RWPE2 (cell line): ENCODE results near the gene CIRBP.

Experiments used
- ATAC-seq: fragments of 200-7000 bp; cut with Tn5 transposase; 3 replicates; pipeline ENCODE4 v1.9.1; 2021; ENCODE audit warnings: low read depth
- DNase-seq: peaks from one replicate; pipeline ENCODE4 v3.0.0-alpha.2; 2020; ENCODE audit warnings: low spot score
- H3K27ac ChIP-seq: fragments of 450-650 bp; 2 replicates; pipeline ENCODE4 v1.5.1; 2017; ENCODE audit warnings: mild to moderate bottlenecking; ENCODE audit not compliant: poor library complexity, severe bottlenecking
- H3K27me3 ChIP-seq: fragments of 250-450 bp; sonication (Bioruptor Pico); 2 replicates; pipeline ENCODE4 v1.5.1; 2021; ENCODE audit warnings: mild to moderate bottlenecking, moderate library complexity; ENCODE audit not compliant: insufficient read depth, poor library complexity, severe bottlenecking
- H3K36me3 ChIP-seq: fragments of 250-450 bp; sonication (Bioruptor Pico); 2 replicates; pipeline ENCODE4 v1.5.1; 2020; ENCODE audit warnings: low read depth, mild to moderate bottlenecking, moderate library complexity
- H3K4me1 ChIP-seq: fragments of 250-450 bp; sonication (Bioruptor Pico); 2 replicates; pipeline ENCODE4 v1.5.1; 2021; ENCODE audit warnings: mild to moderate bottlenecking, moderate library complexity; ENCODE audit not compliant: insufficient read depth, poor library complexity, severe bottlenecking
- H3K4me3 ChIP-seq: fragments of 250-450 bp; sonication (Bioruptor Pico); 2 replicates; pipeline ENCODE4 v1.5.1; 2021; ENCODE audit warnings: mild to moderate bottlenecking, moderate library complexity; ENCODE audit not compliant: severe bottlenecking
- H3K9me3 ChIP-seq: fragments of 250-450 bp; sonication (Bioruptor Pico); 2 replicates; pipeline ENCODE4 v1.5.1; 2021; ENCODE audit warnings: mild to moderate bottlenecking, moderate library complexity; ENCODE audit not compliant: severe bottlenecking
- TF ChIP-seq, protein P1 (sequence below): fragments of 450-650 bp; IDR thresholded peaks from one replicate; pipeline ENCODE4 v1.5.1; 2017; ENCODE audit warnings: mild to moderate bottlenecking, moderate library complexity; ENCODE audit not compliant: poor library complexity, severe bottlenecking

Gene CIRBP

DNA sequence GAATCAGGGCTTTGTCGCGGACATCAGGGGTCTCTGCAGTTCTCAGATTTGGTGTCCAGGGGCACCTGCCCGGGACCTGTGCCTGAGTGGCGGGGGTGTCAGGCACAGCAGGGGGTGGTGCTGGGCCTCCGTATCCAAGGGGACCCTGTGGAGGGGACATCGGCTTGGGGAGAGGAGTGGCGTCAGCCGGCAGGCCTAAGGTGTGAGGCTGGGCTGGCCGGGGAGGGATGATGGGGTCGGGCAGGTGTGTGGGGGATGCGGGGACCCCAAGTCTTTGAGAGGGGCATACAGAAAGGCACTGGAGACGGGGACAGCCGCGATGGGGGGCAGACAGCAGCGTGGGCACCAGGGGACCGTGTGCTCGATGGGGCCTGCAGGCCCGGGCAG is 19.1 kb downstream of the CIRBP start:
- no peak overlapping the region for H3K27ac ChIP-seq
- TF ChIP-seq, protein P1, sequence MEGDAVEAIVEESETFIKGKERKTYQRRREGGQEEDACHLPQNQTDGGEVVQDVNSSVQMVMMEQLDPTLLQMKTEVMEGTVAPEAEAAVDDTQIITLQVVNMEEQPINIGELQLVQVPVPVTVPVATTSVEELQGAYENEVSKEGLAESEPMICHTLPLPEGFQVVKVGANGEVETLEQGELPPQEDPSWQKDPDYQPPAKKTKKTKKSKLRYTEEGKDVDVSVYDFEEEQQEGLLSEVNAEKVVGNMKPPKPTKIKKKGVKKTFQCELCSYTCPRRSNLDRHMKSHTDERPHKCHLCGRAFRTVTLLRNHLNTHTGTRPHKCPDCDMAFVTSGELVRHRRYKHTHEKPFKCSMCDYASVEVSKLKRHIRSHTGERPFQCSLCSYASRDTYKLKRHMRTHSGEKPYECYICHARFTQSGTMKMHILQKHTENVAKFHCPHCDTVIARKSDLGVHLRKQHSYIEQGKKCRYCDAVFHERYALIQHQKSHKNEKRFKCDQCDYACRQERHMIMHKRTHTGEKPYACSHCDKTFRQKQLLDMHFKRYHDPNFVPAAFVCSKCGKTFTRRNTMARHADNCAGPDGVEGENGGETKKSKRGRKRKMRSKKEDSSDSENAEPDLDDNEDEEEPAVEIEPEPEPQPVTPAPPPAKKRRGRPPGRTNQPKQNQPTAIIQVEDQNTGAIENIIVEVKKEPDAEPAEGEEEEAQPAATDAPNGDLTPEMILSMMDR = no peak
- H3K4me3 ChIP-seq = no peak overlapping the region
- H3K36me3 ChIP-seq = no peaks in the 10 kb centered on the region
- no peaks in the 10 kb centered on the region for H3K4me1 ChIP-seq
- no peaks in the 10 kb centered on the region for H3K9me3 ChIP-seq
- DNase-seq (no peak), ATAC-seq (no peak)
- peaks cover 35% of the 10 kb centered on the region for H3K27me3 ChIP-seq

DNA sequence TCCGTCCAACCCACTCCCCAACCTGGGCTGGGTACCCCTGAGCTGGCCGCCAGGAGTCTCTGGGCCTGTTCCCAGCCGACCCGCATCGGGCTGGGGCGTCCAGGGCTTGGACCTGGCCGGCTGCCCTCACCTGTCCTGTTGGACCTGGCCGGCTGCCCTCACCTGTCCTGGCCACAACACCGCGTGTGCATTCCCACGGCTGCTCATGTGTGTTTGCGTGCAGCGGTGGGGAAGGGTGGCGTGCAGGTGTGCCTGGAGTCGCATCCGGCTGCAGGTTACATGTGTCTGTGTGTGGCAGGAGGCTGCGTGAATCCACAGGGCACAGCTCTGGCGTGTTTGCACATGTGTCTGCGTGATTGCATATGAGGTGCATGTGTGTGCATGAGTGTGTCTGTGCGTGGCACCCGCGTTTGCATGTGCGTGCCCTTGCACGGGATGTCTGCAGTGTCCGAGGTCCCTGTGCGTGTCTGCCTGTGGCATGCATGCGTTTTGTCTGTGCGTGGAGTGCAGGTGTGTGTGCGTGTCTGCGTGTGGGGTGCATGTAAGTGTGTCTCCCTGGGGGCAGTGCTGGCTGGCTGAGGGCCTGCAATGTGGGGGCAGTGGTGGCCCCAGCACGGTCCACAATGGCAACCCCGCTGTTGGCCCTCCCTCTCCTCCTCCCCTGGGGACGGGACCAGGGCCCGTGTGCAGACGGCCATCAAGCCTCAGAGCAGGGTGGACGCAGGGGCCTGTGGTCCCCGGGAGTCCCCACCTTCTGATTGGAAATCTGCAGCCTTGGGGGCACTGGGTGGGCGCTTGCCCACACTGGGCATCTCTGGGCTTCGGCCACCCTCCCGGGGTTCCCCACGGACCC is 19.9 kb downstream of the CIRBP start:
- no peaks in the 10 kb centered on the region for H3K36me3 ChIP-seq
- DNase-seq = no peak
- H3K27ac ChIP-seq = no peak overlapping the region
- no peaks in the 10 kb centered on the region for H3K4me1 ChIP-seq
- no peak for ATAC-seq
- H3K4me3 ChIP-seq = no peak overlapping the region
- peaks cover 34% of the 10 kb centered on the region for H3K27me3 ChIP-seq
- no peaks in the 10 kb centered on the region for H3K9me3 ChIP-seq
- TF ChIP-seq, protein P1 = no peak

DNA sequence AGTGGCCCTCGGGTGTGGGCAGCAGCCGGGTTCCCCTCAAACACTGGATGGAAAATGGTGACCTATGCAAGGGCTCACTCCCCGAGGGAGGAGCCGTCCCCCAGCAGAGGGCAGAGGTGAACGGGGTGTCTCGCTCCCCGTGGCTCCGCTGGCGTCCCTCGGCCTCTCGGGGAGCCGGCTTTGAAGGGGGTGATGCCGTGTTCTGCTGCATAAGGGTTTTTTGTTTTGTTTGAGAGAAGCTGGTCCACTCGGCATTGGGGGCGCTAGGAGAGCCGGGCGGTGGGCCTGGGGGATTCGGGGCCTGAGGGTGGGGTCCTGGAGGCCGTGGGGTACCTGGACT is 20.5 kb downstream of the CIRBP start:
- TF ChIP-seq, protein P1 = no peak
- Histone ChIP-seq H3K9me3 (no peaks in the 10 kb centered on the region), H3K36me3 (no peaks in the 10 kb centered on the region), H3K4me1 (no peaks in the 10 kb centered on the region), H3K27me3 (peaks cover 29% of the 10 kb centered on the region), H3K27ac (no peak overlapping the region), H3K4me3 (no peak overlapping the region)
- DNase-seq = no peak
- ATAC-seq = no peak

DNA sequence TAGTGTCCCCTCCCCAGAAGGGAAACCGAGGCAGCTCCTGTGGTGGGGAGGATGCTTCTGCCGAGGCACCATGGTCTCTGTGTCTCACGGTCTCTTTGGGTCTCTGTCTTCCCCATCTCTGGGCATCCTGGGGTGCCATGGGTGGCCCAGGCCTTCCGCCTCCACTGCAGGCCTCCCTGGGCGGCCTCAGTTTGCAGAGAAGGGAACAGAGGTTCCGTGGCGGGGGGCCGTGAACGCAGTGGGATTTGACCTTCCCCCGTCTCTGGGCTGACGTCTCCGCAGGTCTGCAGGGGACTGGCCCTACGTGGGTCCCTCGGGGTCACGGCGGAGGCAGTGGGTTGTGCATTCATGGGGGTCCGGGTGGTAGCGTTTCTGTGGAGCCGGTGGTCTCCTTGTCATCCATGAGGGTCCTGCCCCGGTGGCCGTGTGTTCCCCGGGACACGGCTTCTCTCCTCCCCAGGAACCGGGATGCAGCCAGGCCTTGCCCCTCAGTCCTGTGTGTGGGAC is 21.1 kb downstream of the CIRBP start:
- H3K4me1 ChIP-seq = no peaks in the 10 kb centered on the region
- H3K9me3 ChIP-seq = no peaks in the 10 kb centered on the region
- no peak overlapping the region for H3K4me3 ChIP-seq
- H3K27me3 ChIP-seq = peaks cover 25% of the 10 kb centered on the region
- DNase-seq (no peak), ATAC-seq (no peak)
- no peak overlapping the region for H3K27ac ChIP-seq
- TF ChIP-seq, protein P1 = no peak
- H3K36me3 ChIP-seq = no peaks in the 10 kb centered on the region
